NCI-H2029 (cell line): Measurements from ENCODE around the gene MGARP.

ENCODE experiments used
- DNase-seq: peaks from one replicate; lab custom pipeline; 2025; lab: John Stamatoyannopoulos, UW

Gene MGARP

GRCh38 chr4:139243448-139244365, 36.3 kb downstream of the MGARP start:
- DNase-seq = no peak

GRCh38 chr4:139242511-139243051, 37.4 kb downstream of the MGARP start:
- no peak for DNase-seq

GRCh38 chr4:139241784-139242151, 38.3 kb downstream of the MGARP start:
- no peak for DNase-seq

GRCh38 chr4:139241086-139241783, 38.8 kb downstream of the MGARP start:
- DNase-seq = no peak

- DNase-seq = no peak
These were observed 40.8 kb downstream of the MGARP start for GRCh38 chr4:139239127-139239772.

GRCh38 chr4:139234253-139234652, 45.8 kb downstream of the MGARP start:
- no peak for DNase-seq

- DNase-seq = no peak
These were observed 50.4 kb downstream of the MGARP start for GRCh38 chr4:139229534-139230039.

GRCh38 chr4:139227729-139228404, 52.2 kb downstream of the MGARP start:
- DNase-seq = no peak

- no peak for DNase-seq
These were observed 56.2 kb downstream of the MGARP start for GRCh38 chr4:139223682-139224317.

GRCh38 chr4:139222215-139222614, 57.8 kb downstream of the MGARP start:
- no peak for DNase-seq

- DNase-seq = no peak
These were observed 58.3 kb downstream of the MGARP start for GRCh38 chr4:139221687-139222086.

GRCh38 chr4:139219450-139220055, 60.5 kb downstream of the MGARP start:
- DNase-seq = no peak
